ENCODE results near the gene F12. TPM values are rescaled to one million over a fixed set of nuclear protein-coding genes. Genes with fewer than 3 reads are reported as not detected.
"Not testable (repeated sequence)": the region's sequence is repeated elsewhere in the genome, so short reads cannot be mapped to it uniquely, and the experiment has no call there.

Gene F12
- total RNA-seq, 1 experiment from 2014 or later, result 2.4 TPM

DNA sequence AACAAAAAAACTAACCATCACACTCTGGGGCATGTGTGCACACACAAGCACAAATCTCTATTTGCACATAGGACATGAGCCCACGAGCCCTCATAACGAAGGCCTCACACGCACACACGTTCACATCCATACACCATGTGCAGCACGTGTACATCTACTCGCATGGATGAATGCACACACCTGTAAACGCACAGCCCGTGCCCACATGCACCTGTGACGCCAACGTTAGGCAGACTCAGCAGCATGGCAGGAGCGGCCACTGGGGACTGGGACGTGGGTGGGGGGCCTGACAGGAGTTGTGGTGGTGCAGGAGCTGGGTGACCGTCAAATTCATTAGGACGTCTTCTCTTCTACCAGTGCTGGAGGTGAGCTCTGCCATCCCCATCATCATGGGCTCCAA, 22.0 kb downstream of the F12 start:
- no peak for DNase-seq (ENCODE audit: low read depth)

DNA sequence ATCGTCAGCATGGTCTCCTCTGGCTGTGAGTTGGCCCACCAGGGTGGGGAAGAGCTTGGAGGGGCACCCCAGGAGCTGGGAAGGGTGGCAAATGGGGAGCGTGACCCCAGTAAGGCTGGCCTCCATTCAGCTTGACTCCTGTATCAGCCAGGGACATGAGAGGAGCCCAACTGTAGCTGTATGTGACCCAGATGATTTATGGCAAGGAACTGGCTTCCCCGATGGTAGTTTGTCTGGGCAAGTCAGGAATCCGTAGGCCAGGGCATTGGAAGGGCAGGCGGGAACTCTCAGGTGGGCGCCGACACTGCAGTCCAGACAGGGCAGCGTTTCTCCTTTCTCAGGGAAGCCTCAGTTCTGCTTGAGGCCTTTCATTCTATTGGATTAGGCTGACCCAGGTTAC, 22.8 kb downstream of the F12 start:
- no peak for DNase-seq (ENCODE audit: low read depth)

DNA sequence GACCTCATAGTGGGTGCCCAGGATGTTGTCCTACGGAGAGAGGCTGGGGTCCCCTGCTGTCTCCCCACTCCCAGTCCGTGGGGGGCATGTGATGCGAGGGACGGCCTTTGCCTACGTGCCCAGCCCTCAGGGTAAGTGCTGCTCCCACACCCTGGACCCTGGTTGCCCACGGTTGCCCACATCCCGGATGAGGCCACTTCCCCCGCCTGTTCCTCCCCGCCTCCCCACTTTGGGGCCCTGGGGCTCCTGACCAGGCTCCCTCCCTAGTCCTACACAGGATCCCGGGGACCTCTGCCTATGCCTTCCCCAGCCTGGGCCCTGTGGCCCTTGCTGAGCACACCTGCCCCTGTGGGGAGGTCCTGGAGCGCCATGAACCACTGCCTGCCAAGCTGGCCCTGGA, 23.6 kb downstream of the F12 start:
- no peak for DNase-seq (ENCODE audit: low read depth)

- DNase-seq (ENCODE audit: low read depth), result no peak
These were observed 25.2 kb downstream of the F12 start, which contains the start of gene SLC34A1 for GRCh38 chr5:177384134-177384533. TSS of gene SLC34A1 (plus strand) at chr5:177384434. CDS start at chr5:177385742, 1,308 bp downstream.

- no peak for DNase-seq (ENCODE audit: low read depth)
These were observed 26.2 kb downstream of the F12 start for GRCh38 chr5:177383181-177383580.

DNA sequence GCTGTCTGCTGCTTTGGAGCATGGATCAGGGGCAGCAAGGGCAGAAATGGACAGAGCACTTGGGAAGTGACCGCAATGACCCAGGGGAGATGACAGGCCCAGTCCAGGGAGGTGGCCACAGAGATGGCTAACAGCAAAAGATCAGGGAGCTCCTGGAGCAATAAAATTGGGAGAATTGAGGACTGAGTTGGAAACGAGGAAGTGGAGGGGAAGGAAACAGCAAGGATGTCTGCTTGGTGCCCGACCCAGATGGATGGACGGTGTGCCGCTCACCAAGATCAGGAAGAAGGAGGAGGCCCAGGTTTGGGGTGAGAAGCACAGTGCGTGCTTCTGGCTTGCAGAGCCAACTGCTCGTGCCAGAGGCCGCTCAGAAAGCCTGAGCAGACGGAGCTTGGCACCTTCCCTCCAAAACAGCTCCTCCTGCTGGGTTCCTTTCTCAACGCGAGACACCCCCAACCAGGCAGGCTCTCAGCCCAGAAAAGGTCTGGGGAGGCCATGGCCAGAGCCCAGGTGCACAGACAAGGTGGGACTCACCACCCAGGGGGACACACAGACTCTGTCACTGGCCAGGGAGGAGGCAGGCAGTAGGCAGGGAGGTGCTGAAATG, 26.8 kb downstream of the F12 start:
- peak; percentile 20 for DNase-seq (ENCODE audit: low read depth)

GRCh38 chr5:177380805-177381126, 28.6 kb downstream of the F12 start:
- DNase-seq (ENCODE audit: low read depth), result no peak

DNA sequence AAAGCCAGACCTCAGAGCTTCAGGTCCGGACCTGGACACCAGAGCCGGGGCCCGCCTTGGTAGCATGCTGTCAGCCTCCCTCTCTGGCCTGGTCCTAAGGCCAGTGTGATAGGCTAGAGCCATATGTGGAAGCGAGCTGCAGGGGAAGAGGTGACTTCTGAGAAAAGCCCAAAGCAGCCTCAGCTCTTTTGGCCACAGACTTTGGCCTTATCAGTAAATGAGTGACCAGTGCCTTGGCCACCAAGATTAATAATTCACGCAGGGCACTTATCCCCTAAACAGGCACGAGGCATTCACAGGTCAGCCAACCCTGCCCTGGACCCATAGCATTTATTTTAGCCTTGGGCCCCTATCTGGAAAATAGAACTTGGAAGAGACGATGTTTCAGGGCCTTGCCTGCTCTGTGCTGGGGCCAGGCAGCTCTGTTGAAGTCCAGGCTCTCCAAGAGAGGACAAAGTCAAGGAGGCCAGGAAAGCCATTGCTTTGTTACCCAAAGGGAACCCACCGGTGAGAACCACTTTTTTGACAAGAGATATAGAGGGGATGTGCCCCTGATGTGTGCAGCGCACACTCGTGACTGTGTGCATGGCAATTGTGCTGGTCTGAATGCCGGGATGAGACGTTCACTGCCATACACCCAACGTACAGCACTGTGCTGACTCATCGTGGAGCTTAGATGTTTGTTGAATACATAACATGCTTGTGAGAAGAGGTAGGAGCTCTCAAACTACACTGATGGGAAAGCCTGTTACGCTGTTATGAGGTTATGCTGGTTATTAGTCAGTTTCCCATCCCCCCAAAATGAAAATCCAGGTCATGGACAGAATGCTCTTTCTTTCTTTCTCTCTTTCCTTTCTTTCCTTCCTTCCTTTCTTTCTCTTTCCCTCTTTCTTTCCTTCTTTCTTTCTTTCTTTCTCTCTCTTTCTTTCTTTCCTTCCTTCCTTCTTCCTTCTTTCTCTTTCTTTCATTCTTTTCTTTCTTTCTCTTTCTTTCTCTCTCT, 30.2 kb downstream of the F12 start:
- DNase-seq (ENCODE audit: low read depth), result peak; percentile 45

GRCh38 chr5:177377851-177378776, 31.2 kb downstream of the F12 start:
- no peak for DNase-seq (ENCODE audit: low read depth)

- no peak for DNase-seq (ENCODE audit: low read depth)
These were observed 33.3 kb downstream of the F12 start for GRCh38 chr5:177376107-177376506.

DNA sequence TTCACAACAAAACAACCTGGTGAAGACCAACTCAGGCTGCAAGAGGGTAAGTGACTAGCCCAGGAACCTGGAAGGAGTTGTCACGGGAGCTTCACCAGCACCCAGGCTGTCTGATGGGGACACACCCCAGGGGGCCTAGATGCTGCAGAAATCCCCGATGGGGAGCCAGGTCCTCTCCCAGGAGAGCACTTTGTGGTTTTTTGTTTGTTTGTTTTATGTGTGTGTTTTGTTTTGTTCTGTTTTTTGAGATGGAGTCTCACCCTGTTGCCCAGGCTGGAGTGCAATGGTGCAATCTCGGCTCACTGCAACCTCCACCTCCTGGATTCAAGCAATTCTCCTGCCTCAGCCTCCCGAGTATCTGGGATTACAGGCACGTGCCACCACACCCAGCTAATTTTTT, 33.8 kb downstream of the F12 start:
- DNase-seq (ENCODE audit: low read depth), result not testable (repeated sequence)

- no peak for DNase-seq (ENCODE audit: low read depth)
These were observed 35.2 kb downstream of the F12 start for GRCh38 chr5:177374211-177374610.

GRCh38 chr5:177373806-177374205, 35.6 kb downstream of the F12 start:
- DNase-seq (ENCODE audit: low read depth), result no peak

DNA sequence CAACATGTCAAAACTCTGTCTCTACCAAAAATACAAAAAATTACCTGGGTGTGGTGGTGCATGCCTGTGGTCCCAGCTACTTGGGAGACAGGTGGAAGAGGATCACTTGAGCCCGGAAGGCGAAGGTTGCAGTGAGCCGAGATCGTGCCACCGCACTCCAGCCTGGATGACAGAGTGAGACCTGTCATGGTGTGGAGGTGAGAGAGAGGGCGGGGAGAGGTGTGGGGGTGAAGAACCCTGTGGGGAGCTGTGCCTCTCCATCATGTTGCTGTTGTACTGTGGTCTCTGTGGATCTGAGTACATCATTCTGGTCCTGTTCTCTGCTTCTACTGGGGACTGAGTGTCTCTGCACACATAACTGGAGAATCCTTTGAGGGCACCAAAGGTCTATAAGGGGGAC, 36.5 kb downstream of the F12 start:
- DNase-seq (ENCODE audit: low read depth), result no peak

DNA sequence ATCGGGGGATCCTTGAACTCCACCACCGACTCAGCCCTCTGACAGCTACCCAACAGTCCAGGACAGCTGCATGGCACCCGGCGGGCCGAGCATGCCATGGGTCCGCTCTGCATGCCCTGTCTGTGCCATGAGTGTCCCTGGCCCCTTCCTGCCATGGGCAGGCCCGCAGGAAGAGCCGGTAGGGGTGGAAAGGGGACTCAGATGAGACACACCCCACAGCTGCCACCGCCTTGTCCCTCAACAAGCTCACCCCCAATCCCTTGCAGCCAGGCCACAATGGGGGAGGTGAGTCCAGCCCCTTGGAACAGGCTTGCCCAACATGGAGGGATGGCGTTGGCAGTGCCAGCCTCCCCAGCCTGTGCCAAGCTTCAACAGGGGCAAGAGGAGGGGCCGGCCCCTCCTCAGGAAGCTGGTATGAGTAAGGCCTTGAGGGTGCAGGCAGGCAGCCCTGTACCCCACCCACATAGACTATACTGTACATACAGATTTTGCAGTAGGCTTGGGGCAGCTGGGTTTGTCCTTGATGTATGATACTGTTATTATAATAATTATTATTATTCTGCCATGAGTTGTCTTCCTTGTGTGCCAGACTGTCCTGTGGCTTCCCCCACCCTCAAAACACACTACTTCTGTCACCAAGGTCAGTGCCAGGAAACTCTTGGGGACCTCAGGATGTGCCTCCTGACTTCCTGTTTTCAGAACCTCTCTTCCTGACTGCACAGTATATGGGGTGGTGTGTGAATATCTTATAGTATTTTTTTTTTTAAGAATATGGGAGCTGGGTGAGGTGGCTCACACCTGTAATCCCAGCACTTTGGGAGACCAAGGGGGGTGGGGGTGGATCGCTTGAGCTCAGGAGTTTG, 37.1 kb downstream of the F12 start:
- DNase-seq (ENCODE audit: low read depth), result no peak

- no peak for DNase-seq (ENCODE audit: low read depth)
These were observed 38.0 kb downstream of the F12 start for GRCh38 chr5:177371120-177372033.

DNA sequence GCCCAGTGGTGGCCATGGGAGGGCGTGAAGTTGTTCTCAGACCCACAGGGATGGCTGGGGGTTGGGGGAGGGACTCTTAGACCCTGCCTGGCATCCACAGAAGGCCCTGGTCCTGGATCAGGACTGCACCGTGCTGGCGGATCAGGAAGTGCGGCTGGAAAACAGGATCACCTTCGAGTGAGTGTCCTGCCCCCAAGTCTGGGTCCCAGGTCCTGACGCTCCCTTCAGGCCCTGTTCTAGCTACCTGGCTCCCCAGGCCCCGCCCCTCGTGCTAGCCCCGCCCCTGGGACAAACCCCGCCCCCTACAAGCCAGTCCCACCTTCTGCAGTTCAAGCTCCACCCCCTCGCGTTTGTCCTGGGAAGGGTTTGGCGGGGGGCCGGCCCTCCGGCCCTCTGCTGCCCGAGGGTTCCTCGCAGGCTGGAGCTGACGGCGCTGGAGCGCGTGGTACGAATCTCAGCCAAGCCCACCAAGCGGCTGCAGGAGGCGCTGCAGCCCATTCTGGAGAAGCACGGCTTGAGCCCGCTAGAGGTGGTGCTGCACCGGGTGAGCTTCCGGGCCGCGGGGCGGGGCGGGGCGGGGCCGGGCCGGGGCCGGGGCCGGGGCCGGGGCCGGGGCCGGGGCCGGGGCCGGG, 38.8 kb downstream of the F12 start:
- peak; percentile 79 for DNase-seq (ENCODE audit: low read depth)

DNA sequence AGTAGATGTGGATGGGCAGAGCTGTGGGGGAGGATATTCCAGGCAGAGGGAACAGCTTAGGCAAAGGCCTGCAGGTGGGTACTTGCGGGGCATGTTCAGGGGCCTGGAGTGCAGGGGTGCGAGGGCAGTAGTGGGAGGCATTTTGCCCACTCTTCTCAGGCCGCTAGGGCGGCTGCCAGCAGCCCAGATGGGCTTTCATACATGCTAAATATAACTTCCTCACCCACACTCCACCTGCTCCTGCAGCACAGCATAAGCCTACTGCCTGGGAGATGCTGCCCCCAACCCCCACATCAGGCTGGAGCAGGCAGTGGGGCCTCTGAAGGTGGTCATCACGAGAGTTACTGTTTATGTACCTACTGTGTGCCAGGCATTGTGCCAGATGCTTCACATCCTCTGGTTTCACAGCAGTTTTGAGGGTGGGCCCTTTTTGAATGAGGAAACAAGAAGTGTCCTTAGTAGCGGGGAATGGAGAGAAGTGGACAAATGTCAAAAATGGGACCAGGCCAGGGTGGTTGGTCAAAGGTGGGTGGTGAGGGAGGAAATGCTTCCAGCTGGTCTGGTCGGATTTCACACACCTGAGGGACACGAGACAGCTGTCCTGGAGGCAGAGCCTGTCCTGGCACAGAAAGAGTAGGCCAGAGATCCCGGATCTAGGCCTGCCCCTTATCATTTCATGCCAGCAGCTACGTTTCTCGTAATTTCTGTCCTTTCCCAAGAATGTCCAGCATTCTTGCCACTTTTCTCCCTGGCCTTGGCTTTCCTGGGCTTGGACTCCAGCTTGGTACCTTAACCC, 39.5 kb downstream of the F12 start:
- DNase-seq (ENCODE audit: low read depth), result no peak

All from M059J (cell line).